ENCODE data around the gene ATL3. TPM values are rescaled to one million over a fixed set of nuclear protein-coding genes. Genes with fewer than 3 reads are reported as not detected.

The ATL3 gene
- total RNA-seq, 1 donor from 2014 or later, result 78.6 TPM

DNA sequence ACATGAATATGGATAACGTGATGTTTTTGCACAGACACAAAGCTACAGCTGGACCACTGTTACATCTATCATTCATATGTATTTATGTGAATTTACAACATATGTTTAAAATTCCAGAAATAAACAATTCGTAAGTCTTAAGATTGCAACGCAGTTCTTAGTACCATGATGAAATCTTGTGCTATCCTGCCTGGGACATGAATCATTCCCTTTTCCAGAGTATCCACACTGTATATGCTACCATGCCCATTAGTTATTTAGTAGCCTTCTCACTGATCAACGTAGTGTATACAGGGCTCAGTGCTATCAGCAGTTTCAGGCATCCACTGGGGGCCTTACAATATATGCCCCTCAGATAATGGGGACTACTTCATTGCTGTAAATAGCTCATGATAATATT lies 4.3 kb downstream of the ATL3 start:
- Histone ChIP-seq H3K36me3 (no peaks in the 10 kb centered on the region), H3K9me3 (no peaks in the 10 kb centered on the region), H3K4me3 (no peak overlapping the region), H3K4me1 (peaks cover 53% of the 10 kb centered on the region), H3K27me3 (no peaks in the 10 kb centered on the region), H3K27ac (no peak overlapping the region)
- no peak for DNase-seq
- ATAC-seq, result no peak
- intact Hi-C loops (cut with DNase I), result no loop called here
- TF ChIP-seq, protein P1, sequence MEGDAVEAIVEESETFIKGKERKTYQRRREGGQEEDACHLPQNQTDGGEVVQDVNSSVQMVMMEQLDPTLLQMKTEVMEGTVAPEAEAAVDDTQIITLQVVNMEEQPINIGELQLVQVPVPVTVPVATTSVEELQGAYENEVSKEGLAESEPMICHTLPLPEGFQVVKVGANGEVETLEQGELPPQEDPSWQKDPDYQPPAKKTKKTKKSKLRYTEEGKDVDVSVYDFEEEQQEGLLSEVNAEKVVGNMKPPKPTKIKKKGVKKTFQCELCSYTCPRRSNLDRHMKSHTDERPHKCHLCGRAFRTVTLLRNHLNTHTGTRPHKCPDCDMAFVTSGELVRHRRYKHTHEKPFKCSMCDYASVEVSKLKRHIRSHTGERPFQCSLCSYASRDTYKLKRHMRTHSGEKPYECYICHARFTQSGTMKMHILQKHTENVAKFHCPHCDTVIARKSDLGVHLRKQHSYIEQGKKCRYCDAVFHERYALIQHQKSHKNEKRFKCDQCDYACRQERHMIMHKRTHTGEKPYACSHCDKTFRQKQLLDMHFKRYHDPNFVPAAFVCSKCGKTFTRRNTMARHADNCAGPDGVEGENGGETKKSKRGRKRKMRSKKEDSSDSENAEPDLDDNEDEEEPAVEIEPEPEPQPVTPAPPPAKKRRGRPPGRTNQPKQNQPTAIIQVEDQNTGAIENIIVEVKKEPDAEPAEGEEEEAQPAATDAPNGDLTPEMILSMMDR (IDR thresholded peaks at IDR 0.05), result no peak

DNA sequence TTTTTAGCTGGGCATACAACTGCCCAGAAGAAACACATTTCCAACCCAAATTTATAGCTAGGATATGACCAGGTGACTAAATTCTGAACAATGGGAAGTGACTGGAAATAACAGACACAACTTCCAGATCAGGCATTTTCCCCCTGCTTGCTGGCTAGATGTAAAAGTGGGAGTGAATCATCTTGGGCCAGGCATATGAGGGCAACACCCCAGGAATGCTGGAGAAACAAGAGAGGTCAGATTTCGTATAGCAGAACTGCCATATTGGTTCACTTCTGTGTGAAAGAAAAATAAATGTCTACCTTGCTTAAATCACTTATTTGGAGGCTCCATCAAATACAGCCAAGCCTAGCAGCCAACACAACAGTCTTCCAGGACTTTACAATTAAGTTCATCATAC lies 7.4 kb downstream of the ATL3 start:
- H3K4me3 ChIP-seq, result no peak overlapping the region
- H3K9me3 ChIP-seq, result no peaks in the 10 kb centered on the region
- ATAC-seq (no peak), DNase-seq (no peak)
- intact Hi-C loops (cut with DNase I), result no loop called here
- no peaks in the 10 kb centered on the region for H3K27me3 ChIP-seq
- TF ChIP-seq, protein P1 (IDR thresholded peaks at IDR 0.05), result no peak
- peaks cover 2% of the 10 kb centered on the region for H3K36me3 ChIP-seq
- peaks cover 42% of the 10 kb centered on the region for H3K4me1 ChIP-seq
- no peak overlapping the region for H3K27ac ChIP-seq

DNA sequence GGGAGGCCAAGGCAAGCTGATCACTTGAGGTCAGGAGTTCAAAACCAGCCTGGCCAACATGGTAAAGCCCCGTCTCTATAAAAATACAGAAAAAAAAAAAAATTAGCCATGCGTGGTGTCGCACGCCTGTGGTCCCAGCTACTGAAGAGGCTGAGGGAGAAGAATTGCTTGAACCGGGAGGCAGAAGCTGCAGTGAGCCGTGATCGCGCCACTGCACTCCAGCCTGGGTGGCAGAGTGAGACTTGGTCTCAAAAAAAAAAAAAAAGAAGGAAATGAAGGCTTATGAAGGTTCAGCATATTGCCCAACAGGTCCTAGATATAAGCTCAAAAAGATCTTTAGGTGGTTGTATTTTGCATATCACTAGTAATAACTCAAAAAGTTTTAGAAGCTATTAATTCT lies 10.2 kb downstream of the ATL3 start:
- no peak for ATAC-seq
- intact Hi-C loops (cut with DNase I), result no loop called here
- TF ChIP-seq, protein P1 (IDR thresholded peaks at IDR 0.05), result no peak

DNA sequence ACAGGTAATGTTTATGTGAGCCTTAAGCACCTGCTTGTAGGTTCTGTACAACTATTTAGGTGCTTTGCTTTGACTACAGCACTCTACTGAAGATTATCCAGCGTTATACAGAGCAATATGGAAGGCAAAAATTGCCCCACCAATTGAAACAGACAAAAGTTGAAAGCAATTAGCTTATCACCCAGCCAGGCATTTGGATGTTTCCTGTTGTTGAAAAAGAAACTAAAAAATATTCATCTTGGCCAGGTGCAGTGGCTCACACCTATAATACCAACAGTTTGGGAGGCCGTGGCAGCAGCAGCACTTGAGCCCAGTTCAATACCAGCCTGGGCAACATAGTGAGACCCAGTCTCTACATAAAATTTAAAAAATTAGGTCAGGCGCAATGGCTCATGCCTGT lies 18.5 kb downstream of the ATL3 start:
- no peak for DNase-seq
- Histone ChIP-seq H3K9me3 (no peaks in the 10 kb centered on the region), H3K27me3 (no peaks in the 10 kb centered on the region), H3K27ac (no peak overlapping the region), H3K4me3 (no peak overlapping the region), H3K4me1 (no peaks in the 10 kb centered on the region), H3K36me3 (peaks cover 81% of the 10 kb centered on the region)
- TF ChIP-seq, protein P1 (IDR thresholded peaks at IDR 0.05), result no peak
- intact Hi-C loops (cut with DNase I), result no loop called here
- no peak for ATAC-seq

More for the DNA sequence above, 10.2 kb downstream of the ATL3 start:
- DNase-seq, result no peak
- Histone ChIP-seq H3K4me1 (peaks cover 21% of the 10 kb centered on the region), H3K27me3 (no peaks in the 10 kb centered on the region), H3K4me3 (no peak overlapping the region), H3K27ac (no peak overlapping the region), H3K36me3 (peaks cover 21% of the 10 kb centered on the region), H3K9me3 (no peaks in the 10 kb centered on the region)

DNA sequence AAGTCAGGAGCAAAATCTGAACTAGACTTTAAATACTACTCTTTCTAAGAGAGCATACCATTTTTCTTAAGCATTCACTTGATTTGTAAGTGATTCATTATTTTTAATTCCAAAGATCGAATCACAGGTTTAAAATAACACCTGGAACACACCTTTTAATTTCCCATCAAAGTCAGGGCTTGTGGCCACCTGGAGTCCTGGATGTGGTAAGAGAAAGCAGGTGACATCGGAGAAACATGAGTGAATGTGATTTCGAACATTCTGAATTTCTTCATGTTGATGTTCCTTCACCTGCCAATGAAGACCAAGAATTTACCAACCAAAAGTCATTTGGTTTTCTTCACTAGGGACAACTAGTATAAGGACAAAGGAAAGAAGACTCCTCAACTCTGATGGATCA lies 28.0 kb downstream of the ATL3 start:
- no peaks in the 10 kb centered on the region for H3K4me1 ChIP-seq
- peaks cover 75% of the 10 kb centered on the region for H3K36me3 ChIP-seq
- H3K9me3 ChIP-seq, result no peaks in the 10 kb centered on the region
- intact Hi-C loops (cut with DNase I), result no loop called here
- ATAC-seq (no peak), DNase-seq (no peak)
- no peak overlapping the region for H3K27ac ChIP-seq
- H3K4me3 ChIP-seq, result no peak overlapping the region
- no peaks in the 10 kb centered on the region for H3K27me3 ChIP-seq
- TF ChIP-seq, protein P1 (IDR thresholded peaks at IDR 0.05), result no peak

DNA sequence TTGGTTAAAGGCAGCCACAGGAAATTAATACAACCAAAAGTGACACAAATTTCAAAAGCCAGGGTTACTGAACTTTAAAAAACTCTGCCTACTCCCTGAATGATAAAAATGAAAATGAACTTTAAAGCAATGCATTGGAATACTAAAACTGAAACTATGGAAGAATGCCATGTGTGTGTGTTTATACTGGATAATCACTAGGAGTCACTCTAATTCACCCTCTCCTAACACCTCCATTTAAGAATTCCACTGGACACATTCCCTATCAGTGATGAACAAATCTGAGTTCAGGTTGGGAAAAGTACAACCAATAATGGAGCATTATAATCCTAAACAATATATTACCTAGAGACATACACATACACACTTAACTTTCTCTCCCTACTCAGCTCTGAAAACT lies 29.4 kb downstream of the ATL3 start:
- TF ChIP-seq, protein P1 (IDR thresholded peaks at IDR 0.05), result no peak
- Histone ChIP-seq H3K4me3 (no peak overlapping the region), H3K27ac (no peak overlapping the region), H3K4me1 (no peaks in the 10 kb centered on the region), H3K27me3 (no peaks in the 10 kb centered on the region), H3K36me3 (peaks cover 67% of the 10 kb centered on the region), H3K9me3 (no peaks in the 10 kb centered on the region)
- no peak for ATAC-seq
- DNase-seq, result no peak
- intact Hi-C loops (cut with DNase I), result no loop called here
